Measurements from ENCODE around the gene OPCML.

DNA sequence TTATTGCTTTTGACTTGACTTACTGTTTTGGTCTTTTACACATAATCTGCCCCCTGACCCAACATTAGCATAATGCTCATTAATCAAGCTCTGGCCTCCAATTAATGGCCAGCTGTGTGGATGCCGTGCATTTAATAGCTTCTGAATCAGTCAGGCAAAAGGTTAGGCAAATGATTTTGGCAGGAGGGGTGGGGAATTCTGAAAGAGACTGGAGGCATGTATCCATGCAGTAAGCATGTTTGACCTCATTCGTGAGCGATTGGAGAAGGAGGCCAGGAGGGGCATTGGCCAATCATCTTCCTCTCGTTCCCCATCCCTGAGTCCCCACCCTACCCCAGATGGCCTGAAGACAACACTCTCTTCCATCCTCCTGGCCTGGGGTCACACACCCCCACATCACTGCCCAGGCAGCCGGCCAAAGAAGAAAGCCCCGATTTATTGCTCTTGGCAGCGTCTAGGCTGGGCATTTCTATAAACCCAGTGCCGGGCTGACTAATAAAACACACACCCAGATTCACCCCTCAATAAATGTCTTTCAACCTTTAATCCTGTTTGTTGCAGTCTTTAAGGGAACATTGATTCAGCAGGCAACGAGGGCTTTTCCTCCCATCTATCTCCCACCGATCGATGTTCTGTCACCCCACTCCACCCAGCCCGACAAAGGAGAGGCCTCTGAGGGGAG is 150.0 kb downstream of the OPCML start:
- no peak for TF ChIP-seq EZH2 (IDR thresholded peaks at IDR 0.05; ENCODE audit: low read length)
- TF ChIP-seq, protein P1, sequence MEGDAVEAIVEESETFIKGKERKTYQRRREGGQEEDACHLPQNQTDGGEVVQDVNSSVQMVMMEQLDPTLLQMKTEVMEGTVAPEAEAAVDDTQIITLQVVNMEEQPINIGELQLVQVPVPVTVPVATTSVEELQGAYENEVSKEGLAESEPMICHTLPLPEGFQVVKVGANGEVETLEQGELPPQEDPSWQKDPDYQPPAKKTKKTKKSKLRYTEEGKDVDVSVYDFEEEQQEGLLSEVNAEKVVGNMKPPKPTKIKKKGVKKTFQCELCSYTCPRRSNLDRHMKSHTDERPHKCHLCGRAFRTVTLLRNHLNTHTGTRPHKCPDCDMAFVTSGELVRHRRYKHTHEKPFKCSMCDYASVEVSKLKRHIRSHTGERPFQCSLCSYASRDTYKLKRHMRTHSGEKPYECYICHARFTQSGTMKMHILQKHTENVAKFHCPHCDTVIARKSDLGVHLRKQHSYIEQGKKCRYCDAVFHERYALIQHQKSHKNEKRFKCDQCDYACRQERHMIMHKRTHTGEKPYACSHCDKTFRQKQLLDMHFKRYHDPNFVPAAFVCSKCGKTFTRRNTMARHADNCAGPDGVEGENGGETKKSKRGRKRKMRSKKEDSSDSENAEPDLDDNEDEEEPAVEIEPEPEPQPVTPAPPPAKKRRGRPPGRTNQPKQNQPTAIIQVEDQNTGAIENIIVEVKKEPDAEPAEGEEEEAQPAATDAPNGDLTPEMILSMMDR (optimal IDR thresholded peaks at IDR 0.05 in 1 of 3, IDR thresholded peaks at IDR 0.05 in 1 of 3, conservative IDR thresholded peaks at IDR 0.05 in 1 of 3; ENCODE audit: extremely low read depth in 1 of 3, insufficient read depth in 2 of 3, low read length in 3 of 3): no peak

Measured in keratinocyte (primary cell).